Measurements from ENCODE around the gene DOK5. TPM values are rescaled to one million over a fixed set of nuclear protein-coding genes. Genes with fewer than 3 reads are reported as not detected.
"Not testable (repeated sequence)": the region's sequence is repeated elsewhere in the genome, so short reads cannot be mapped to it uniquely, and the experiment has no call there.

DOK5 gene
- total RNA-seq, 2 experiments from 2014 or later, result 0.53 to 0.71 TPM

GRCh38 chr20:54474866-54475265 lies 527 bp upstream of the DOK5 start:
- intact Hi-C loops (cut with micrococcal nuclease), result no loop called here
- no peaks in the 10 kb centered on the region for H3K9me3 Mint-ChIP-seq
- no peak overlapping the region for H3K27ac Mint-ChIP-seq
- POLR2A ChIA-PET, result no interaction called here
- H3K27me3 Mint-ChIP-seq, result peaks cover 47% of the 10 kb centered on the region
- H3K4me1 Mint-ChIP-seq (ENCODE audit: low read depth), result peaks cover 8% of the 10 kb centered on the region
- no peaks in the 10 kb centered on the region for H3K36me3 Mint-ChIP-seq
- no peak overlapping the region for H3K4me3 Mint-ChIP-seq
- CTCF ChIA-PET, result no interaction called here
- no peak for DNase-seq

DNA sequence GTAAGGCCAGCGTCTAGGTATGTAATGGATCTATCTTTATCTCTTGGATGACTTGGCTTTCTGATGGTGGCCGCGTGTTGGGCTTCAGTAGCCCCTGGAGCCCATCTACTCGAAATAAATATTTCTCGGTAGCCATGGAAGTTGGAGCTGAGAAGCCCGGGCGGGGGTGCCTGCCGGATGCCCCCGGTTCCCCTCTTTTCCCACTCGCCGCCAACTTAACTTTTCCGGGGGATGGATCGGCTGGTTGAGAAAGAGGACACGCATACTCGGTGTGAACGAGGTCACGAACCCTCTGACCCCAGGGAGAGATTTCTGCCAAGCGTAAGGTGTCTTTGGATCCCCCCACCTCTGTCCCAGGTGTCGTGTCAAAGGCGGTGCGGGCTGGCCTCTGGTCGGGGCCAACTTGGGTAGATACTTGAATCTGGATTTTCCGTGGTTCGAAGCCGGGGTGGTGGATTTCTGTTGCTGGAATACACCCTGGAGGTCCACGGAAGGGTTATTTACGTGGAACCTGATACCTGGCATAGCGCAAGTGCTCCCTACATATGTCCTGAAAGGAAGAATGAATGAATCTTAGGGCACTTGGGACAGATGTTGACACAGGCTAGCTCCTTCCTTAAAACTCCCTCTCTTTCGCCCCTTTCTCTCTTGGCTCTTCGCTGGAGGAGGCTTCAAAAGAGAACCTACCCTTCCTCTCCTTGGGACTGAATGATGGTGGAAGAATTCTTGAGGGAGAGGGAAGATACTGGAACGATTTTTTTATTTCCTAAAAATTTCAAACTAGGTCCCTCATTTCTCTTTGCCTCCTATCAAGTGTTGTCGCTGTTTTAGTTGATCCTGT lies 996 bp downstream of the DOK5 start:
- Mint-ChIP-seq H3K27me3 (peaks cover 52% of the 10 kb centered on the region), H3K4me1 (ENCODE audit: low read depth) (peaks cover 8% of the 10 kb centered on the region), H3K36me3 (no peaks in the 10 kb centered on the region), H3K9me3 (no peaks in the 10 kb centered on the region), H3K27ac (no peak overlapping the region), H3K4me3 (no peak overlapping the region)
- intact Hi-C loops (cut with micrococcal nuclease), result no loop called here
- ChIA-PET POLR2A (no interaction called here), CTCF (no interaction called here)
- DNase-seq, result no peak

GRCh38 chr20:54477191-54477955 lies 2.0 kb downstream of the DOK5 start:
- intact Hi-C loops (cut with micrococcal nuclease), result no loop called here
- H3K4me1 Mint-ChIP-seq (ENCODE audit: low read depth), result peaks cover 8% of the 10 kb centered on the region
- no peak overlapping the region for H3K4me3 Mint-ChIP-seq
- no peak overlapping the region for H3K27ac Mint-ChIP-seq
- ChIA-PET POLR2A (no interaction called here), CTCF (no interaction called here)
- peaks cover 55% of the 10 kb centered on the region for H3K27me3 Mint-ChIP-seq
- no peak for DNase-seq
- H3K36me3 Mint-ChIP-seq, result no peaks in the 10 kb centered on the region
- no peaks in the 10 kb centered on the region for H3K9me3 Mint-ChIP-seq

DNA sequence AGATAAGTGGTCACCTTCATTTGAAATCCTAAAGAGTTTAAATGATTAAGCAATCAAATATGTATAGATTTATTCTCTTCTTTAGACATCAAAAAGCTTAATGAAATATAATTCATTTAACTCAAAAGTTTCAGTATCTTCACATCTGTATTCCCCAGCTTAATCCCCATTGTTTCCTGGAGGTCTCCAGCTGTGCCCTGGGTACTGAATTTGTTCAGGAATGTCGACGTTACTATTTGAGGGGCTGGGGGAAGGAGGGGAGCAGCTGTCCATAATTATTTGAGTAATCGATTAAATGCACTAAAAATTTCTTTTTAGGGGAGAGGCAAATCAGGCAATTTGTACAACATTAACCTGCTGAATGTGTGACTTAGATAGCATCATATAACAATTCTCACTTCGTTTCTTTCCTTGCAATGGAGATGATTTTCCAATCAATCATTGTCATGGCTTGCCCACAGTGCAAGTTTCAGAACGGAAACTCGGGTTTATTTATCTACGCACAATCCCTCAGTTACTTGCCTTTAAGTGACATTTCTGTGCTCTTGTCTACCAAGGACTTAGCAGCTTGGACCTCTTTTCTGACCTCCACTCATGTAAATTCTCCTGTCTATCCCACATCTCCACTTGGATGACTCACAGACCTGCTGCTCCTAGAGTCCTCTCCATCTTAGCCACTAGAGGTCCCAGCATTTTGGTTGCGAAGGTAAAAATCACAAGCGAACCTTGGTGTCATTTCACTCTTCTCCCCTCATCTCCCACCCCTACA lies 3.9 kb downstream of the DOK5 start:
- Mint-ChIP-seq H3K4me3 (no peak overlapping the region), H3K27ac (no peak overlapping the region), H3K4me1 (ENCODE audit: low read depth) (peaks cover 4% of the 10 kb centered on the region), H3K36me3 (no peaks in the 10 kb centered on the region), H3K9me3 (no peaks in the 10 kb centered on the region), H3K27me3 (peaks cover 42% of the 10 kb centered on the region)
- no peak for DNase-seq
- ChIA-PET POLR2A (no interaction called here), CTCF (no interaction called here)
- intact Hi-C loops (cut with micrococcal nuclease), result no loop called here

- CTCF ChIA-PET; DNase-seq; H3K4me3 Mint-ChIP-seq; intact Hi-C loops (cut with micrococcal nuclease); H3K36me3 Mint-ChIP-seq; H3K9me3 Mint-ChIP-seq; POLR2A ChIA-PET; H3K27ac Mint-ChIP-seq; H3K4me1 Mint-ChIP-seq (ENCODE audit: low read depth): not testable (repeated sequence)
- peaks cover 36% of the 10 kb centered on the region for H3K27me3 Mint-ChIP-seq
These were observed 4.5 kb downstream of the DOK5 start for GRCh38 chr20:54479937-54480336.

GRCh38 chr20:54481442-54481841 lies 6.0 kb downstream of the DOK5 start:
- Mint-ChIP-seq H3K9me3 (no peaks in the 10 kb centered on the region), H3K4me1 (ENCODE audit: low read depth) (no peaks in the 10 kb centered on the region), H3K27me3 (peaks cover 27% of the 10 kb centered on the region), H3K36me3 (no peaks in the 10 kb centered on the region), H3K27ac (no peak overlapping the region), H3K4me3 (no peak overlapping the region)
- DNase-seq, result no peak
- CTCF ChIA-PET, result no interaction called here
- intact Hi-C loops (cut with micrococcal nuclease), result no loop called here
- POLR2A ChIA-PET, result no interaction called here

DNA sequence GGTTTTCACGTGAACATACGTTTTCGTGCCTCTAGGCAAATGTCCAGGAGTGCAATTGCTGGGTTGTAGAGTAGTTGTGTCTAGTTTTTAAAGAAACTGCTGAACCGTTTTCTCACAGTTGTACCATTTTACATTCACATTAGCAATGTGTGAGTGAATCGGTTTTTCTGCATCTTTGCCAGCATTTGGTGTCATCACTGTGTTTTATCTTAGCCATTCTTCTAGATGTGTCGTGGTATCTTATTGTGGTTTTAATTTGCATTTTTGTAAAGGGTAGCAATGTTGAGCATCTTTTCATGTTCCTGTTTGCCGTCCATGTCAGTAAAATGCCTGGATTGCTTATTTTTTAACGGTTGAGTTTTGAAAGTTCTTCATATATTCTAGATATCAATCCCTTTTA lies 10.2 kb downstream of the DOK5 start:
- no peak for DNase-seq
- Mint-ChIP-seq H3K4me1 (ENCODE audit: low read depth) (no peaks in the 10 kb centered on the region), H3K27ac (no peak overlapping the region), H3K9me3 (no peaks in the 10 kb centered on the region), H3K4me3 (no peak overlapping the region), H3K36me3 (no peaks in the 10 kb centered on the region), H3K27me3 (peaks cover 8% of the 10 kb centered on the region)
- ChIA-PET POLR2A (no interaction called here), CTCF (no interaction called here)
- intact Hi-C loops (cut with micrococcal nuclease), result no loop called here

GRCh38 chr20:54486585-54486984 lies 11.2 kb downstream of the DOK5 start:
- intact Hi-C loops (cut with micrococcal nuclease), result no loop called here
- no peak for DNase-seq
- Mint-ChIP-seq H3K9me3 (no peaks in the 10 kb centered on the region), H3K4me1 (ENCODE audit: low read depth) (no peaks in the 10 kb centered on the region), H3K27me3 (peaks cover 5% of the 10 kb centered on the region), H3K36me3 (no peaks in the 10 kb centered on the region), H3K27ac (no peak overlapping the region), H3K4me3 (no peak overlapping the region)
- ChIA-PET CTCF (no interaction called here), POLR2A (no interaction called here)

DNA sequence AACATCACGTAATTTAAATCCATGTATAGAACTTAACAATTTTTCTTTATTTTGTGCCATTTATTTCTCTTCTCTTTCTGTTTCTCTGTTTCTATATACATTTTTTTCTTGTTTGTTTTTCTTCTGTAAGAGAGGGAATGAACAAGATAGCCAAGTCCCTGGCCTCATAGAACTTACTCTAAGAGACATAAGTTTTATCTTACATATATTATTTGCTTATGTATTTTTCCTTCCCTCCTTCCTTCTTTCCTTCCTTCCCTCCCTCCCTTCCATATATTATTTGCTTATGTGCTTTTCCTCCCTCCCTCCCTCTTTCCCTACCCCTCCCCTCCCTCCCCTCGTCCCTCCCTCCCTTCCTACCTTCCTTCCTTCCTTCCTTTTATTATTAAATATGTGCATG lies 13.0 kb downstream of the DOK5 start:
- H3K4me3 Mint-ChIP-seq, result no peak overlapping the region
- intact Hi-C loops (cut with micrococcal nuclease), result no loop called here
- H3K27ac Mint-ChIP-seq, result no peak overlapping the region
- DNase-seq, result no peak
- H3K9me3 Mint-ChIP-seq, result no peaks in the 10 kb centered on the region
- H3K4me1 Mint-ChIP-seq (ENCODE audit: low read depth), result no peaks in the 10 kb centered on the region
- POLR2A ChIA-PET, result no interaction called here
- no peaks in the 10 kb centered on the region for H3K36me3 Mint-ChIP-seq
- peaks cover 5% of the 10 kb centered on the region for H3K27me3 Mint-ChIP-seq
- CTCF ChIA-PET, result no interaction called here

GRCh38 chr20:54491506-54491905 lies 16.1 kb downstream of the DOK5 start:
- ChIA-PET POLR2A (no interaction called here), CTCF (no interaction called here)
- H3K4me3 Mint-ChIP-seq, result no peak overlapping the region
- H3K36me3 Mint-ChIP-seq, result no peaks in the 10 kb centered on the region
- H3K4me1 Mint-ChIP-seq (ENCODE audit: low read depth), result no peaks in the 10 kb centered on the region
- peaks cover 5% of the 10 kb centered on the region for H3K27me3 Mint-ChIP-seq
- H3K9me3 Mint-ChIP-seq, result no peaks in the 10 kb centered on the region
- H3K27ac Mint-ChIP-seq, result no peak overlapping the region
- intact Hi-C loops (cut with micrococcal nuclease), result no loop called here
- DNase-seq, result no peak

DNA sequence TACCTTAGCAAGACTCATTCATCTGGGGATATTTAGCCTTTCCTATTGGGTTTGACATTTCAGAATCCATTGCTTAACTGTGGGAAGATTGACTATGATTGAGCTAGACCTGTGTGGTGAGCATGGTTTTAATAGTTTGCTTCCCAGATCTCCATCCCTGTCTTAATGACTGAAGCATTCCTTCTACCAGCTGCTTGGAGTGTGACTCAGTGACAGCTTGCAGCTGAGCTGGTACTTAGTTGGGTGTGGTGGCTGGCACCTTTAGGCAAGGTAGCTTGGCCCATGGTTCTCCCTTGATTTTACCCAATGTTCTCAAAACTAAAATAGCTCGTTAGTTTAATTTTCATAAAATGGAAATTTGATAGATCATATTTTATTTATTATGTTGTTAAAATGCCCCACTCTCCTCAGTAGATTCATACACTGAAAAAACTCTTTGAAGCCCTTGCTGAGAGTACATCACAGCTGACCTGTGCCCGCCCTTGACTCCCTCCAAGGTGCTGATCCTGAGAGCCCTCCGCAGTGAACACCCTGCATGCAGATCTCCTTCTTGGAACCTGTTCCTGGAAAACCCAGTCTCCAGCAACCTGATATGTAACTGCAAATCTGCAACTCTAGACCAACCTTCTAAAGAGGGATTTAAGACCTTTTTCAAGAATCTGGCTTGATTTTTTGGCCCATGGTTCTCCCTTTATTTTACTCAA lies 19.1 kb downstream of the DOK5 start:
- H3K36me3 Mint-ChIP-seq, result no peaks in the 10 kb centered on the region
- ChIA-PET CTCF (no interaction called here), POLR2A (no interaction called here)
- H3K4me3 Mint-ChIP-seq, result no peak overlapping the region
- no peak overlapping the region for H3K27ac Mint-ChIP-seq
- H3K9me3 Mint-ChIP-seq, result no peaks in the 10 kb centered on the region
- H3K27me3 Mint-ChIP-seq, result peaks cover 3% of the 10 kb centered on the region
- DNase-seq, result no peak
- intact Hi-C loops (cut with micrococcal nuclease), result no loop called here
- H3K4me1 Mint-ChIP-seq (ENCODE audit: low read depth), result no peaks in the 10 kb centered on the region
